PC-9 (cell line): Measurements from ENCODE around the gene OR2T27. TPM values are rescaled to one million over a fixed set of nuclear protein-coding genes. Genes with fewer than 3 reads are reported as not detected.
"Not testable (repeated sequence)": the region's sequence is repeated elsewhere in the genome, so short reads cannot be mapped to it uniquely, and the experiment has no call there.

Experiments used
- BruUV-seq: library from RNA; stranded (reverse); fragments of 400-500 nt; replicated peaks from 2 replicates; lab custom pipeline; 2021; lab: Mats Ljungman, UMichigan
- CTCF ChIA-PET: fragments of 300-600 bp; sonication (Branson Sonifier 250); formaldehyde crosslinking; loops from one replicate; lab custom pipeline; 2022; ENCODE audit warnings: antibody characterized with exemption; lab: Charles Lee
- POLR2A ChIA-PET: fragments of 300-600 bp; sonication (Branson Sonifier 250); formaldehyde crosslinking; loops from one replicate; lab custom pipeline; 2022; ENCODE audit warnings: antibody characterized with exemption; ENCODE audit not compliant: unreplicated experiment; lab: Charles Lee
- DNase-seq, 2 experiments: peaks; one replicate each; pipeline versions ENCODE4 v3.0.0 to v3.0.0-alpha.2; 2015 to 2022; ENCODE audit warnings: mixed read lengths in 1 of 2
- H2AFZ ChIP-seq: fragments of 200-600 bp; sonication (generic); 2 replicates; pipeline ENCODE4 v1.8.1; 2017; ENCODE audit warnings: antibody characterized with exemption
- H3F3A ChIP-seq: fragments of 200-600 bp; sonication (generic); 2 replicates; pipeline ENCODE4 v1.8.1; 2017; ENCODE audit warnings: antibody characterized with exemption, mild to moderate bottlenecking, low read depth; ENCODE audit not compliant: insufficient read depth
- H3K27ac ChIP-seq: fragments of 200-600 bp; sonication (generic); 2 replicates; pipeline ENCODE4 v1.6.1; 2016; ENCODE audit warnings: mixed run types
- H3K27me3 ChIP-seq: fragments of 200-600 bp; sonication (generic); 2 replicates; pipeline ENCODE4 v1.6.1; 2016; ENCODE audit warnings: low read depth, mixed run types; ENCODE audit not compliant: insufficient read depth
- H3K36me3 ChIP-seq: fragments of 200-600 bp; sonication (generic); 2 replicates; pipeline ENCODE4 v1.6.1; 2016; ENCODE audit warnings: low read depth, mixed run types
- H3K4me1 ChIP-seq: fragments of 200-600 bp; sonication (generic); replicated peaks from 2 replicates; pipeline ENCODE4 v1.6.1; 2016; ENCODE audit warnings: mixed run types; ENCODE audit not compliant: insufficient read depth
- H3K4me2 ChIP-seq: fragments of 200-600 bp; sonication (generic); 2 replicates; pipeline ENCODE4 v1.6.1; 2017; ENCODE audit warnings: mixed run types
- H3K4me3 ChIP-seq: fragments of 200-600 bp; sonication (generic); 2 replicates; pipeline ENCODE4 v1.6.1; 2016; ENCODE audit warnings: mixed run types
- H3K79me2 ChIP-seq: fragments of 200-600 bp; sonication (generic); 2 replicates; pipeline ENCODE4 v1.6.1; 2017; ENCODE audit warnings: low read depth, mixed run types
- H3K9me2 ChIP-seq: fragments of 200-600 bp; sonication (generic); 2 replicates; pipeline ENCODE4 v1.8.1; 2017; ENCODE audit warnings: mild to moderate bottlenecking; ENCODE audit not compliant: insufficient read depth
- H3K9me3 ChIP-seq: fragments of 200-600 bp; sonication (generic); 2 replicates; pipeline ENCODE4 v1.8.1; 2016; ENCODE audit warnings: low read depth; ENCODE audit not compliant: insufficient read depth
- H4K20me1 ChIP-seq: fragments of 200-600 bp; sonication (generic); 2 replicates; pipeline ENCODE4 v1.8.1; 2017; ENCODE audit not compliant: insufficient read depth
- EZH2 ChIP-seq: fragments of 200-600 bp; sonication (generic); IDR thresholded peaks from 2 replicates; pipeline ENCODE4 v1.8.0; 2017; ENCODE audit warnings: antibody characterized with exemption, low read depth
- intact Hi-C: fragments of 100-400 bp; cut with micrococcal nuclease; formaldehyde crosslinking; loops from one replicate; pipeline ENCODE4 v1.10.0; 2022; ENCODE audit not compliant: unreplicated experiment
- total RNA-seq: library from RNA; stranded (reverse); gene quantifications from 2 replicates; pipeline ENCODE4 v1.2.3, GENCODE V29; 2021
- TF ChIP-seq, protein P1 (sequence below): fragments of 200-600 bp; sonication (generic); conservative IDR thresholded peaks from 2 replicates; pipeline ENCODE4 v1.6.1; 2017; ENCODE audit warnings: mixed run types, antibody characterized with exemption, mild to moderate bottlenecking, moderate library complexity

OR2T27 gene
- total RNA-seq, 1 experiment from 2014 or later = not detected

DNA sequence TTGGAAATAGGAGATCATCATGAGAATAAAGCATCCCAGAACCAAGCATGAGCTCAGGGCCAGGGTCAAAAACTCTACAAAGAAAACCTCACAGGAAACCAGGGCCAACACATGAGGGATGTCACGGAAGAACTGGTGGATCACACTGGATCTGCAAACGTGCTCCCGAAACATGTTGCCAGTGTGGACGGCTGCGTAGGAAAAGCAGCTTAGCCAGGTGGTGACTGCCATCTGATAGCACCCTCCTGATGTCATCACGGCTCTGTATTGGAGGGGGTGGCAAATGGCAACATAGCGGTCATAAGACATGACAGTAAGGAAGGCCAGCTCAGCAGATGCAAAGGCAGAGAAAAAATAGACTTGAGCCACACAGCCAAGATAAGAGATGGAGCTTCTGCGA is 26.3 kb upstream of the OR2T27 start:
- ChIA-PET CTCF (no interaction called here), POLR2A (no interaction called here)
- BruUV-seq = no TSS peak
- DNase-seq = no peak
- TF ChIP-seq, protein P1, sequence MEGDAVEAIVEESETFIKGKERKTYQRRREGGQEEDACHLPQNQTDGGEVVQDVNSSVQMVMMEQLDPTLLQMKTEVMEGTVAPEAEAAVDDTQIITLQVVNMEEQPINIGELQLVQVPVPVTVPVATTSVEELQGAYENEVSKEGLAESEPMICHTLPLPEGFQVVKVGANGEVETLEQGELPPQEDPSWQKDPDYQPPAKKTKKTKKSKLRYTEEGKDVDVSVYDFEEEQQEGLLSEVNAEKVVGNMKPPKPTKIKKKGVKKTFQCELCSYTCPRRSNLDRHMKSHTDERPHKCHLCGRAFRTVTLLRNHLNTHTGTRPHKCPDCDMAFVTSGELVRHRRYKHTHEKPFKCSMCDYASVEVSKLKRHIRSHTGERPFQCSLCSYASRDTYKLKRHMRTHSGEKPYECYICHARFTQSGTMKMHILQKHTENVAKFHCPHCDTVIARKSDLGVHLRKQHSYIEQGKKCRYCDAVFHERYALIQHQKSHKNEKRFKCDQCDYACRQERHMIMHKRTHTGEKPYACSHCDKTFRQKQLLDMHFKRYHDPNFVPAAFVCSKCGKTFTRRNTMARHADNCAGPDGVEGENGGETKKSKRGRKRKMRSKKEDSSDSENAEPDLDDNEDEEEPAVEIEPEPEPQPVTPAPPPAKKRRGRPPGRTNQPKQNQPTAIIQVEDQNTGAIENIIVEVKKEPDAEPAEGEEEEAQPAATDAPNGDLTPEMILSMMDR = no peak
- no peak for TF ChIP-seq EZH2
- H3K36me3 ChIP-seq = no peaks in the 10 kb centered on the region
- no peak overlapping the region for H3K4me3 ChIP-seq
- no peaks in the 10 kb centered on the region for H3F3A ChIP-seq
- H3K9me2 ChIP-seq = no peaks in the 10 kb centered on the region
- no peak overlapping the region for H3K4me2 ChIP-seq
- H2AFZ ChIP-seq = no peak overlapping the region
- no peaks in the 10 kb centered on the region for H3K27me3 ChIP-seq
- H3K79me2 ChIP-seq = no peaks in the 10 kb centered on the region
- intact Hi-C loops = no loop called here
- no peaks in the 10 kb centered on the region for H3K9me3 ChIP-seq
- H3K27ac ChIP-seq = no peak overlapping the region
- H3K4me1 ChIP-seq = no peaks in the 10 kb centered on the region
- H4K20me1 ChIP-seq = no peaks in the 10 kb centered on the region

DNA sequence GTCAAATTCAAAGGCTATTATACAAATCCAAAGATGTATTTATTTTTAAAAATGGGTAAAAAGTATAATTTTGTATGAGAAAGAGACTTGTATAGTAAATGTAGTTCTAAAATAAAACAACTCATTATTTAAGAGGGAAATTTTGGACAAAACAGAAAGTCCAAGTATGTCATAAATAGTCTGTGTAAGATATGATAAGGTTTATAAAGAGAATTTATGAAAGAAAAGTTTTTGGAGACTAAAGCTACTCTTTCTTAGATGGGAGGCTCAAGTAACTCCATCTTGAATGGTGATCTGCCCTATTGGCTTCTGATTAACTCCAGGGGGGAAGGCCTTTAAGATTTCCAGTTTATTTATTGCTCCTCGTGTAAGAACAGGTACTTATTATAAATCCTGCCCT is 14.7 kb upstream of the OR2T27 start:
- ChIA-PET CTCF (no interaction called here), POLR2A (no interaction called here)
- H3K36me3 ChIP-seq = no peaks in the 10 kb centered on the region
- H3F3A ChIP-seq = no peaks in the 10 kb centered on the region
- no peaks in the 10 kb centered on the region for H3K9me3 ChIP-seq
- BruUV-seq = no TSS peak
- DNase-seq = no peak
- TF ChIP-seq EZH2 = no peak
- TF ChIP-seq, protein P1 = no peak
- intact Hi-C loops = no loop called here
- no peaks in the 10 kb centered on the region for H3K27me3 ChIP-seq
- no peak overlapping the region for H3K4me3 ChIP-seq
- H3K4me1 ChIP-seq = no peaks in the 10 kb centered on the region
- H3K4me2 ChIP-seq = no peak overlapping the region
- H3K9me2 ChIP-seq = no peaks in the 10 kb centered on the region
- H3K79me2 ChIP-seq = no peaks in the 10 kb centered on the region
- no peak overlapping the region for H2AFZ ChIP-seq
- H3K27ac ChIP-seq = no peak overlapping the region
- no peaks in the 10 kb centered on the region for H4K20me1 ChIP-seq

GRCh38 chr1:248663453-248664328 is 8.4 kb upstream of the OR2T27 start:
- H2AFZ ChIP-seq, POLR2A ChIA-PET: not testable (repeated sequence)

GRCh38 chr1:248656797-248657196 is 1.5 kb upstream of the OR2T27 start:
- H3K4me2 ChIP-seq, H2AFZ ChIP-seq, H3K36me3 ChIP-seq, H3K4me1 ChIP-seq, H3K9me3 ChIP-seq, H4K20me1 ChIP-seq, BruUV-seq, H3K27ac ChIP-seq, H3K4me3 ChIP-seq, POLR2A ChIA-PET, H3F3A ChIP-seq, intact Hi-C loops, H3K79me2 ChIP-seq, DNase-seq, H3K27me3 ChIP-seq, H3K9me2 ChIP-seq, CTCF ChIA-PET: not testable (repeated sequence)

More at GRCh38 chr1:248663453-248664328, 8.4 kb upstream of the OR2T27 start:
- H3K4me1 ChIP-seq, H3K27ac ChIP-seq, H4K20me1 ChIP-seq, BruUV-seq, H3F3A ChIP-seq, CTCF ChIA-PET, H3K36me3 ChIP-seq, H3K4me3 ChIP-seq, H3K9me3 ChIP-seq, H3K9me2 ChIP-seq, DNase-seq, H3K79me2 ChIP-seq, H3K4me2 ChIP-seq, H3K27me3 ChIP-seq, intact Hi-C loops: not testable (repeated sequence)

GRCh38 chr1:248648770-248649536 is 6.4 kb downstream of the OR2T27 start:
- H3F3A ChIP-seq, H3K9me2 ChIP-seq, POLR2A ChIA-PET, H3K4me2 ChIP-seq, H4K20me1 ChIP-seq, intact Hi-C loops, H3K79me2 ChIP-seq, CTCF ChIA-PET, H3K4me3 ChIP-seq, H3K9me3 ChIP-seq, DNase-seq, H3K27me3 ChIP-seq, H3K36me3 ChIP-seq, H3K4me1 ChIP-seq, H3K27ac ChIP-seq, H2AFZ ChIP-seq, BruUV-seq: not testable (repeated sequence)
